Measurements from ENCODE around the gene ZNF618. TPM values are rescaled to one million over a fixed set of nuclear protein-coding genes. Genes with fewer than 3 reads are reported as not detected.

ZNF618 gene
- total RNA-seq, 2 donors from 2014 or later = 11.9 to 17.1 TPM

DNA sequence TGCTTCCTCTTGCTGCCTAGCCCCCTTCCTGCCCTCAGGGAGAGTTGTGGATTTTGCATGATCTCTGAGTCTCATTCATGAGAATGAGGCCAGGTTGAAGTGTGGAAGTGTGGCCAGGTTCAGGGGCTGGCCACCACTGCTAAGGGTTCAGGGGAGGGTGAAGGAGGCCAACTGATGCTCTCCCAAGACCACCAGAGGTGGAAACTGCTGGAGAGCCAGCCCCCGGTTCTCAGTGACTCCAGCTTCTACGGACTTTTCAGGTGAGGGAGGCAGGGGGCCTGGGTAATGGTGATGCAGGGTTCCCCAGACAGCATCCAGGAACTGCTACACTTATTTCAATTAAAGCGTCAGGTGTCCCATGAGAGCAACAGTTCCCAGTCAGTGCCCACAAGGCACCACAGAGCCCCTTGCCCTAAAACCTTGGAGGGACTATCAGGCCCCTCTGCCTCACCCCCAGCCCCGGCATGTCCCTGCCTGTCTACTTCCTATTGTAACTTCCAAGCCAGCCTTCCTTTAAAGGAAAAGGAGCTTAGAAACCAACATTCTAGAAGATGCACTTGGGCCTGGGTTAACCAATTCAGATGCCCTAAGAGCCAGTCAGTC is 151.9 kb downstream of the ZNF618 start:
- no peak overlapping the region for H3K4me3 ChIP-seq
- DNase-seq (peak in 1 of 4 donors; percentile 4), ATAC-seq (no peak)
- no peaks in the 10 kb centered on the region for H3K27me3 ChIP-seq
- no peaks in the 10 kb centered on the region for H3K4me1 ChIP-seq
- intact Hi-C loops (cut with DNase I) = no loop called here
- no peaks in the 10 kb centered on the region for H3K36me3 ChIP-seq (replicated peaks in 1 of 2; ENCODE audit: insufficient read depth in 1 of 2, low read depth in 2 of 2)
- 64 to 96% methylated on average over 4 of the region's 4 CpGs for WGBS, 2 donors
- no peak overlapping the region for H3K27ac ChIP-seq
- TF ChIP-seq, protein P1, sequence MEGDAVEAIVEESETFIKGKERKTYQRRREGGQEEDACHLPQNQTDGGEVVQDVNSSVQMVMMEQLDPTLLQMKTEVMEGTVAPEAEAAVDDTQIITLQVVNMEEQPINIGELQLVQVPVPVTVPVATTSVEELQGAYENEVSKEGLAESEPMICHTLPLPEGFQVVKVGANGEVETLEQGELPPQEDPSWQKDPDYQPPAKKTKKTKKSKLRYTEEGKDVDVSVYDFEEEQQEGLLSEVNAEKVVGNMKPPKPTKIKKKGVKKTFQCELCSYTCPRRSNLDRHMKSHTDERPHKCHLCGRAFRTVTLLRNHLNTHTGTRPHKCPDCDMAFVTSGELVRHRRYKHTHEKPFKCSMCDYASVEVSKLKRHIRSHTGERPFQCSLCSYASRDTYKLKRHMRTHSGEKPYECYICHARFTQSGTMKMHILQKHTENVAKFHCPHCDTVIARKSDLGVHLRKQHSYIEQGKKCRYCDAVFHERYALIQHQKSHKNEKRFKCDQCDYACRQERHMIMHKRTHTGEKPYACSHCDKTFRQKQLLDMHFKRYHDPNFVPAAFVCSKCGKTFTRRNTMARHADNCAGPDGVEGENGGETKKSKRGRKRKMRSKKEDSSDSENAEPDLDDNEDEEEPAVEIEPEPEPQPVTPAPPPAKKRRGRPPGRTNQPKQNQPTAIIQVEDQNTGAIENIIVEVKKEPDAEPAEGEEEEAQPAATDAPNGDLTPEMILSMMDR (IDR thresholded peaks at IDR 0.05) = no peak
- no peak for TF ChIP-seq POLR2A (IDR thresholded peaks at IDR 0.05)
- H3K9me3 ChIP-seq = no peaks in the 10 kb centered on the region

DNA sequence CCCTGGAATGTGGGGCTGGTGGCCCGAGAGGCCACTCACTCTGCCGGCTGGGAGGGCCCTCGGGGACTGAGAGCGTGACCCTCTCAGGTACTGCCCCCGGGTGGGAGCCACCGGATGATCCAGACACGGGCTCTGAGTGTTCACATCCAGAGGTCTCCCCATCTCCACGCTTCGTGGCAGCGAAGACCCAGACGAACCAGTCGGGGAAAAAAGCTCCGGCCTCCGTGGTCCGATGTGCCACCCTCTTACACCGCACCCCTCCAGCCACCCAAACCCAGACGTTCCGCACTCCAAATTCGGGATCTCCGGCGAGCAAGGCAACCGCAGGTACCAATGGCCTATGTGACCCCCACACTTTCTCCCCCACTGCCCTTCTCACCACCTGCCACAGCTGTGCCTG is 152.5 kb downstream of the ZNF618 start:
- no peaks in the 10 kb centered on the region for H3K27me3 ChIP-seq
- WGBS, 2 donors = 96 to 98% methylated on average over 12 to 22 of the region's 22 CpGs
- no peaks in the 10 kb centered on the region for H3K36me3 ChIP-seq (replicated peaks in 1 of 2; ENCODE audit: insufficient read depth in 1 of 2, low read depth in 2 of 2)
- no peak overlapping the region for H3K4me3 ChIP-seq
- peak in 2 of 4 donors; percentile 5 to 7 for DNase-seq
- no peak for ATAC-seq
- no peaks in the 10 kb centered on the region for H3K4me1 ChIP-seq
- TF ChIP-seq, protein P1 (IDR thresholded peaks at IDR 0.05) = no peak
- no peak for TF ChIP-seq POLR2A (IDR thresholded peaks at IDR 0.05)
- H3K27ac ChIP-seq = no peak overlapping the region
- H3K9me3 ChIP-seq = no peaks in the 10 kb centered on the region
- intact Hi-C loops (cut with DNase I) = no loop called here

DNA sequence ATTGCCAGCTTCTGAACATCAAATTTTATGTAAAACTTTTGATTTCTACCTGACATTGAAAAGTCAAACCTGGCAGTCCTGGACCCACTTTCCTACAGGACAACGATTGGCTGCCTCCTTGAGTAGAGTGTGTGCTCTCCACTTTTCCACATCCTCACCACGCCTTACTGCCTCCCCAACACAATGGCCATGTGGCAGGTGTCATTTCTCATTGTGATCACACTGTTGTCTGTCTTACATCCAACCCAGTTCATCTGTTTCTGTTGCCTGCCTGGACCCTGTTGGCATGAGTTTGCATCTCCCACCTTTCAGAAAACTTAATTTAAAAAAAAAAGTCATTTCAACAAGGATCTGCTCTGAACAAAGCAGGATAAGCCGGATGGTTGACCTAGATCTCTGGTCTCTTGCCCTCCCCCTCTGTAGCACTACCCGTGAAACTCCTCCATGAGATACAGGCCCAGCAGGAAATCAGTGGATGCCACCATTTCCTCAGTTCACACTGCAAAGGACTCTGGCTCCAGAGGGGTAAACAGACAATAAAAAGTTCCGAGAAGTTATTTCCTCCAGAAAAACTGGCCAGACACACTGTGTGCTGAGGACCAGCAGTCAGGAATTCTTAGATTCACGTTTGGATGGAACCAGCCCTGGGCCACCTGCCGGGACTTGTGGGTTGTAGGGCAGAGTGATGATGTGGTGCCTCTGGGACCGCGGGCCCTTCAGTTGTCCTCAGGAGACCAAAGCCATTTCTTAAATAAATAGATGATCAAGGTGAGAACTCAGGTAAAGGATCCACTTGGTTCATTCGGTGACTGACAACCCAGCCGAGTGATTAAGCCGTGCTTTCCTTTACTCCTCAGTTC is 153.4 kb downstream of the ZNF618 start:
- Histone ChIP-seq H3K4me1 (no peaks in the 10 kb centered on the region), H3K36me3 (replicated peaks in 1 of 2; ENCODE audit: insufficient read depth in 1 of 2, low read depth in 2 of 2) (no peaks in the 10 kb centered on the region), H3K27ac (no peak overlapping the region), H3K9me3 (no peaks in the 10 kb centered on the region), H3K27me3 (no peaks in the 10 kb centered on the region), H3K4me3 (no peak overlapping the region)
- intact Hi-C loops (cut with DNase I) = loop anchor here (10.0 kb wide), 1 partner anchor 215 kb away; no protein-coding TSS in a partner anchor
- no peak for TF ChIP-seq POLR2A (IDR thresholded peaks at IDR 0.05)
- TF ChIP-seq, protein P1 (IDR thresholded peaks at IDR 0.05) = no peak
- peak in 3 of 4 donors; percentile 1 to 5 (median 3) for DNase-seq
- 85 to 86% methylated on average over 12 of the region's 12 CpGs for WGBS, 2 donors
- no peak for ATAC-seq

DNA sequence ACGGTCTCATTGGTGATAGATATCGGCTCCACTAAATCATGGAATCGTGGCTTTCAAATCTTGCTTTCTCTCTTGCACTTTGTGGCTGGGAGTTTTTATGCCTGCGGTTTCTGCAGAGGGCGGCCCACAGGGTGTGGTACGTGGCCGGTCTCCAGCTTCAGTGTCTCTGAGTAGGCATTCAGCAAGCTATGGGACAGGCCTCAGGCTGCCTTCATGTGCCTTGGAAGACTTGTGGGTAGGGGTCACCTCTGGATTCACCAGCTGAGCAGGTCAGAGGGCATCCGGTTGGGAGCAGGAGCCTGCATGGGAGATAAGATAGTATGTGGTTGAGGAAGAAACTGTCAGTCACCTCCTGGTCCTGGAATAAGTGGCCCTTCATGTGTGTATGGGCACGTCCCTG is 154.3 kb downstream of the ZNF618 start:
- 94 to 97% methylated on average over 9 of the region's 9 CpGs for WGBS, 2 donors
- no peak for ATAC-seq
- TF ChIP-seq POLR2A (IDR thresholded peaks at IDR 0.05) = no peak
- TF ChIP-seq, protein P1 (IDR thresholded peaks at IDR 0.05) = no peak
- Histone ChIP-seq H3K9me3 (no peaks in the 10 kb centered on the region), H3K27ac (no peak overlapping the region), H3K27me3 (no peaks in the 10 kb centered on the region), H3K36me3 (replicated peaks in 1 of 2; ENCODE audit: insufficient read depth in 1 of 2, low read depth in 2 of 2) (peaks cover 0 to 3% of the 10 kb centered on the region in 2 donors), H3K4me3 (no peak overlapping the region), H3K4me1 (no peaks in the 10 kb centered on the region)
- DNase-seq = peak in 1 of 4 donors; percentile 4
- intact Hi-C loops (cut with DNase I) = loop anchor here (10.0 kb wide), 1 partner anchor 216 kb away; no protein-coding TSS in a partner anchor
